ENCODE data around the gene CRAT.

The CRAT gene

DNA sequence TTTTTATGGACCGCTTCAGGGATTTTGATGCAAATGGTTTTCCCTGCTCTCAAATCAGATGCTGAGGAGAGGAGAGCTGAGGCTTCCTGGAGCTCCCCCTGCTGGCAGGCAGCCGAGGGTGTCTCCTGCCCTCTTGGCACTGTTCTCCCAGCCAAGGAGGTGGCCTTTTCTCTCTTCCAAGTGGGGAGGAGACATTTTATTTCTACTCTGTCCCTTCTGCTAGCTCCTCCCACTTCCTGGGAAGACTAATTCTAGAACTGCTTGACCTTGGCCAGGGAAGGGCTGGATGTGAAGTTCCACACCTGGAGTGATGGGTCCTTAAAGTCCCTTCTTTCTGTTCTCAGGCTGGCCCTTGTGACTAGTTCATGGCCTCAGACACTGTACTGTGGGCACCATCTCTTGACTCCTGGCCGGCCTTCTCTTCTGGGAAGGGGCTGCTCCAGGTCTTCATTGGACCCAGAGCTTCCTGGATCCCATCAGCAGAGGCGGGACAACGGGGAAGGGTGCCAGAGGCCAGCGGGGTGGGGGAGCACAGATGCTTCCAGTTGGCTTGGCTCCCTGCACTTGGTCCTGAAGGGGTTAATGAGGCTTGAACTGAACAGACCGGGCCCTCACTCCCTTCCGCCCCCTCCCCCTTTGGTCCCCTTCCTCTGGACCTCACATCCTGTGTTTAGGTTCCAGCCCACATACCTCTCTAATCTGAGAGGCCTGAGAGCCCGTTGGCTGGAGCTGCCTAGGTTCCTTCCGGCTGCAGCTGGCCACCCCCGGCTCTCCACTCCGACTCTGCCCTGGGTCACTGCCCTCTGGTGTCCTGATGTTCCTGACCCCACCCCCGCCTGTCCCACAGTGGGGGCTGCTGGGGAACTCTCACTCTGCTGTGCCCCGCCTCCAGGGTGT lies 32.7 kb upstream of the CRAT start:
- ChIA-PET POLR2A (interaction anchor here (1.0 kb wide), 2 partner anchors 32 to 35 kb away, joined by 5 read pairs; partner anchors contain the start of genes CRAT, IER5L and PTPA), CTCF (interaction anchor here (0.8 to 26.3 kb wide), 37 partner anchors 11 to 583 kb away, joined by 3 to 680 read pairs (median 5); partner anchors contain the start of genes C9orf50, CRAT, IER5L and MIGA2)
- DNase-seq (ENCODE audit: extremely low spot score): peak; percentile 86
- TF ChIP-seq, protein P1, sequence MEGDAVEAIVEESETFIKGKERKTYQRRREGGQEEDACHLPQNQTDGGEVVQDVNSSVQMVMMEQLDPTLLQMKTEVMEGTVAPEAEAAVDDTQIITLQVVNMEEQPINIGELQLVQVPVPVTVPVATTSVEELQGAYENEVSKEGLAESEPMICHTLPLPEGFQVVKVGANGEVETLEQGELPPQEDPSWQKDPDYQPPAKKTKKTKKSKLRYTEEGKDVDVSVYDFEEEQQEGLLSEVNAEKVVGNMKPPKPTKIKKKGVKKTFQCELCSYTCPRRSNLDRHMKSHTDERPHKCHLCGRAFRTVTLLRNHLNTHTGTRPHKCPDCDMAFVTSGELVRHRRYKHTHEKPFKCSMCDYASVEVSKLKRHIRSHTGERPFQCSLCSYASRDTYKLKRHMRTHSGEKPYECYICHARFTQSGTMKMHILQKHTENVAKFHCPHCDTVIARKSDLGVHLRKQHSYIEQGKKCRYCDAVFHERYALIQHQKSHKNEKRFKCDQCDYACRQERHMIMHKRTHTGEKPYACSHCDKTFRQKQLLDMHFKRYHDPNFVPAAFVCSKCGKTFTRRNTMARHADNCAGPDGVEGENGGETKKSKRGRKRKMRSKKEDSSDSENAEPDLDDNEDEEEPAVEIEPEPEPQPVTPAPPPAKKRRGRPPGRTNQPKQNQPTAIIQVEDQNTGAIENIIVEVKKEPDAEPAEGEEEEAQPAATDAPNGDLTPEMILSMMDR (IDR thresholded peaks at IDR 0.05; ENCODE audit: control extremely low read depth, extremely low read depth, low read depth, missing control alignments): peak; percentile 94

DNA sequence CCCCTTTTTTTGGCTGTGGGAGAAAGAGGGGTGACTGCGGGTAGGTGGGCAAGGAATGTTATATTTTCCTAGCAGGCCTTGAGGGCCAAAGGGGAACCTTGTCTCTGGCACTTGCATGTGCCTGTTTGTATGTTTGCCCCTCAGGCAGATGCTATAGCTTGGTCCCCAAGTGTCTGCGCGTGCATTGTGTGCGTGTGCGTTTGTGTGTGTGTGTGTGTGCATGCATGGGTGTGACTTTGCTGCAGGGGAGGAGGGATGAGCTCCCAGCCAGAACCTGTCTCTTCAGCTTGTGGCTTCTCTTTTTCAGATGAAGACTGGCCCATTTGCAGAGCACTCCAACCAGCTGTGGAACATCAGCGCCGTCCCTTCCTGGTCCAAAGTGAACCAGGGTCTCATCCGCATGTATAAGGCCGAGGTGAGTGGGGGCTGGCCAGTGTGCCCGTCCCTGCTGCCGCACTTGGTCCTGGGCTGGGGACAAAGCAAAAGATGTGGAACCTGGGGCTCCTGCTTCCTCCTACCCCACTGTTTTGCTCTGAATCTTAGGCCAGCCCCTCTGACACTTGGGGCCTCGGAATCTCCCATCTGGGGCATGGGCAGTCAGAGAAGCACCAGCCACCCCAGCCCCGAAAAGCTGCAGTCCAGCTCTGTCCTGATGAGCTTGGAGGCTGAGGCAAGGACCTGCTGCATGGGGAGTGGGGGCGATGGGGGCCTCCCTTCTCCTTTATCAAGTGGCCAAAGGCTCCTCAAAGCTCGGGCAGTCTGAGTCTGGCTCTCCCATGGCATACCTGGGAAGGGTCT lies 31.7 kb upstream of the CRAT start:
- TF ChIP-seq, protein P1 (IDR thresholded peaks at IDR 0.05; ENCODE audit: control extremely low read depth, extremely low read depth, low read depth, missing control alignments): no peak
- ChIA-PET POLR2A (interaction anchor here (0.6 to 1.0 kb wide), 7 partner anchors 11 to 1019 kb away, joined by 3 to 6 read pairs (median 5); partner anchors contain the start of genes CRAT, IER5L and PTPA), CTCF (interaction anchor here (0.8 to 26.3 kb wide), 37 partner anchors 10 to 584 kb away, joined by 3 to 680 read pairs (median 5); partner anchors contain the start of genes C9orf50, CRAT, IER5L and MIGA2)
- no peak for DNase-seq (ENCODE audit: extremely low spot score)

DNA sequence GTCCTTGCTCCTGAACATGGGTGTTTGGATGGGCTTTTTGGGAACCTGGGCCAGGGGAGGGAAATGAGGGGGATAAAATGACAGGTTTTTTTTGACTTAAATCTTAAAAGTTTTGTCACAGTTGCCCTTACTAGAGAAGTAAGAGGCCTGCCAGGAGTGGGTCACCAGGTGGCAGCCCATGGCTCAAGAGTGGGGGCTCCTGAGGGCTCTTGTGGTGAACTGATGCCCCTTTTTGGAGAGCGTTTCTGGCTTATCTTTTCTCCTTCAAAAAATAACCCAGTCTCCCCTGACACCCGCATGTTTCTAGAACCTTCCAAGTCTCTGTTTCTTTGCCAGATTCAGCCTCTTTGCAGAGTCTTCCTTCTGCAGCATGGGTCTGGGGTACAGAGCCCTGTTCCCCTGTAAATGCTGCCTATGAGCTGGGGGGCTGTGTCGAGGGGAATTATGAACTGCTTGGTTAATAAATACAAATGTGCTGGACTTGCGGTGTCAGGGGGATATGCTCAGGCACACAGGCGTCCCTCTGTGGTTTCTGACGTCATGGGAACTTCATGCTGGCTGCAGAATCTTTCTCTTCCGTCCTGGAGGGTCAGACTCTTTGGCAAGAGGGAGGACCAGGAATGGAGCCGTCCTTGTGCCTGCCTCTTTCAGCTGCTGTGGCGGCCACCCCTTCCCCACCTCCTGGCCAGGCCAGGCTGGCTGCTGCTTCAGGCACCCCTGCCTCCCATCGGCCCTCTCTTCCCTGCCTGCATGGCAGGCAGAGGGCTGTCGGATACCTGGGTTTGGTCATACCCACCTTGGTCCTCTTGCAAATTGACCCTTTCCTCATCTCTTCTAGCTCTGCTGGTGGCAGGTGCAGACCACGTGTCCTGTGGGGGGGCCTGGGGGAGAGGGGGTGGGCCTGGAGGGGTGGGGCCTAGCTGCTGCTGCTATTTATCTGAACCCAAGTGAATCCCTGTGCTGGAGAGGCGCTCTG lies 30.8 kb upstream of the CRAT start:
- ChIA-PET POLR2A (interaction anchor here (0.6 to 1.0 kb wide), 4 partner anchors 10 to 1018 kb away, joined by 4 to 6 read pairs (median 6); partner anchors contain the start of gene IER5L), CTCF (interaction anchor here (1.2 to 26.3 kb wide), 15 partner anchors 9 to 499 kb away, joined by 3 to 680 read pairs (median 10); partner anchors contain the start of genes C9orf50, CRAT, IER5L and NTMT1)
- TF ChIP-seq, protein P1 (IDR thresholded peaks at IDR 0.05; ENCODE audit: control extremely low read depth, extremely low read depth, low read depth, missing control alignments): no peak
- peak; percentile 75 for DNase-seq (ENCODE audit: extremely low spot score)

DNA sequence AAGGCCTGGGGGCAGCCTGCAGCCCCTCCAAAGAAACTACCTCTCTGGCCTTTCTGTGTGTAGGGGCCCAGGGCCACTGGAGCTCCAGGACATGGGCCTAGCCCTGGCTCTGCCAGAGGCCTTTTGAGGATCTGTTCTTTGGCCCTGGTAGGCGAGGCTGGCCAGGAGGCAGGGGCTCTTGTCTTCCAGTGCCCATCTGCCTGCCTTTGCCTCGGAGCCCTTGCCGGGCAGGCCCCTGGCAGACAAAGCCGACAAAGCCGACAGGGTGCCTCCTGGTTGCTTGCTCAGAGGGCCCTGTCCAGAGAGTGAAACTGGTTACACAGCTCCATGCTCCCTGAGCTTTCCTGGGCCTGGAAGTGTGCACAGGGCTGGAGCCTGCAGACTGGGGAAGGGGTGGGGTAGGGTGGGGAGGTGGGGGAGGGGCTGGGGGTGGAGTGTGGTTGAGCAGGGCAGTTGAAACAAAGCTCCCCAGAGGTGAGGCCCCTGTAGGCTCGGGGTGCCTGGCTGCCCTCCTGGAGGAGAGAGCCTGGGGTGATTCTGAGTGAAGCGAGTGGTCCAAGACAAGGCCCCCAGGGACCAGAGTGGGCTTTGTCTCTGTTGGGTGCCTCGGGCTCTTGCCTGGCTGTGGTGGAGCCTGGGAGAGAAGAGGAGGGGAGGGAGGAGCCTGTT lies 29.9 kb upstream of the CRAT start:
- POLR2A ChIA-PET: interaction anchor here (0.6 to 1.4 kb wide), 4 partner anchors 60 to 485 kb away, joined by 3 to 4 read pairs (median 3); partner anchors contain the start of genes DOLPP1, NTMT1 and SH3GLB2
- no peak for DNase-seq (ENCODE audit: extremely low spot score)
- CTCF ChIA-PET: interaction anchor here (0.8 to 26.3 kb wide), 16 partner anchors 10 to 484 kb away, joined by 3 to 680 read pairs (median 7); partner anchors contain the start of genes C9orf50, IER5L and NTMT1
- TF ChIP-seq, protein P1 (IDR thresholded peaks at IDR 0.05; ENCODE audit: control extremely low read depth, extremely low read depth, low read depth, missing control alignments): no peak

DNA sequence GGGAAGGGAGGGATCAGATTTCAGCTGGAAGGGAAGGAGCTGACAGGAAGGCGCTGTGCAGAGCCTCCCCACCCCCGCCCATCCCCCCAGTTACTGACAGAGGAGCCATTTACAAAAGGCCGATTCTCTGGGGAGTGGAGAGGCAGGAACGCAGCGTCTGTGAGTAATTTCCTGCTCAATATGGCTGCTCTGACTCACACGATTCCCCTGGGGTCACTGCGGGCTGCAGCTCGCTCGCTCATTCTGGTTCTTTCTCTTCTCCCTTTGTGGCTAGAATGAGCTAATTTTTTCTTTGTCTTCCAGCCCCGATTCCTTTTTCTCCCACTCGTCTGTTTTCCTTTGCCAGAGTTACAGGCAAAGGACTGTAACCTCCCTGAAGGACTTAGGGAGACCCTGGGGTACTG lies 29.4 kb upstream of the CRAT start:
- DNase-seq (ENCODE audit: extremely low spot score): peak; percentile 91
- ChIA-PET POLR2A (interaction anchor here (0.6 to 1.4 kb wide), 5 partner anchors 22 to 486 kb away, joined by 3 to 8 read pairs (median 3); partner anchors contain the start of genes DOLPP1, NTMT1 and SH3GLB2), CTCF (interaction anchor here (0.8 to 26.3 kb wide), 15 partner anchors 9 to 500 kb away, joined by 3 to 680 read pairs (median 9); partner anchors contain the start of genes C9orf50, IER5L and NTMT1)
- TF ChIP-seq, protein P1 (IDR thresholded peaks at IDR 0.05; ENCODE audit: control extremely low read depth, extremely low read depth, low read depth, missing control alignments): no peak
